Tibial artery (tissue), 4 donors: ENCODE data around the gene ST3GAL4.

Experiments
- DNase-seq, 2 donors: peaks; one replicate each; pipeline ENCODE4 v3.0.0-alpha.2; 2019
- H3K27ac ChIP-seq, 2 donors: fragments of 200-600 bp; sonication (generic) in 1 of 2; 1 replicate in 1 of 2; 2 replicates in 1 of 2; pipeline ENCODE4 v1.5.1; 2018 to 2019; ENCODE audit warnings: mild to moderate bottlenecking in 1 of 2
- H3K27me3 ChIP-seq, 2 donors: fragments of 200-600 bp; sonication (generic) in 1 of 2; one replicate each; pipeline versions ENCODE4 v1.5.1 to v1.6.0; 2016 to 2019
- H3K36me3 ChIP-seq, 3 donors: fragments of 200-600 bp; sonication (generic) in 2 of 3; one replicate each; pipeline ENCODE4 v1.5.1; 2016 to 2019; ENCODE audit warnings: mild to moderate bottlenecking in 2 of 3
- H3K4me1 ChIP-seq, 4 donors: fragments of 200-600 bp; sonication (generic) in 2 of 4; 1 replicate in 3 of 4; 2 replicates in 1 of 4; pipeline ENCODE4 v1.5.1; 2016 to 2019
- H3K4me3 ChIP-seq, 2 donors: fragments of 200-600 bp; sonication (generic) in 1 of 2; 1 replicate in 1 of 2; 2 replicates in 1 of 2; pipeline ENCODE4 v1.5.1; 2018 to 2019; ENCODE audit warnings: mild to moderate bottlenecking in 2 of 2
- H3K9me3 ChIP-seq, 3 donors: fragments of 200-600 bp; sonication (generic) in 1 of 3; one replicate each; pipeline ENCODE4 v1.5.1; 2016 to 2019
- CTCF ChIP-seq, 2 experiments: fragments of 200-600 bp in 1 of 2; fragments of 450-650 bp in 1 of 2; IDR thresholded peaks; one replicate each; pipeline ENCODE4 v1.5.1; 2017 to 2019; ENCODE audit warnings: antibody characterized with exemption in 2 of 2, mild to moderate bottlenecking in 1 of 2, moderate library complexity in 1 of 2
- intact Hi-C: fragments of 100-400 bp; cut with DNase I; formaldehyde crosslinking; loops from one replicate; pipeline ENCODE4 v1.15.0; 2023; ENCODE audit warnings: low total_unique reads

Gene ST3GAL4

GRCh38 chr11:126423743-126424142 is 68.3 kb downstream of the ST3GAL4 start:
- intact Hi-C loops = no loop called here
- TF ChIP-seq CTCF (IDR thresholded peaks at IDR 0.05) = no peak
- Histone ChIP-seq H3K9me3 (no peaks in the 10 kb centered on the region), H3K4me1 (peaks cover 0 to 12% (median 6%) of the 10 kb centered on the region in 4 donors), H3K27me3 (no peaks in the 10 kb centered on the region), H3K4me3 (no peak overlapping the region), H3K27ac (no peak overlapping the region), H3K36me3 (no peaks in the 10 kb centered on the region)
- no peak for DNase-seq

- no peak overlapping the region for H3K4me3 ChIP-seq
- intact Hi-C loops = no loop called here
- no peak for DNase-seq
- H3K9me3 ChIP-seq = no peaks in the 10 kb centered on the region
- no peaks in the 10 kb centered on the region for H3K27me3 ChIP-seq
- H3K27ac ChIP-seq = no peak overlapping the region
- H3K4me1 ChIP-seq = peaks cover 0 to 12% (median 6%) of the 10 kb centered on the region in 4 donors
- no peaks in the 10 kb centered on the region for H3K36me3 ChIP-seq
- TF ChIP-seq CTCF (IDR thresholded peaks at IDR 0.05) = no peak
These were observed 69.1 kb downstream of the ST3GAL4 start for GRCh38 chr11:126424471-126425039.

- H3K4me1 ChIP-seq = peaks cover 0 to 10% (median 3%) of the 10 kb centered on the region in 4 donors
- H3K36me3 ChIP-seq = no peaks in the 10 kb centered on the region
- H3K4me3 ChIP-seq = no peak overlapping the region
- no peaks in the 10 kb centered on the region for H3K9me3 ChIP-seq
- no peak overlapping the region for H3K27ac ChIP-seq
- no peak for TF ChIP-seq CTCF (IDR thresholded peaks at IDR 0.05)
- no peaks in the 10 kb centered on the region for H3K27me3 ChIP-seq
- intact Hi-C loops = no loop called here
- DNase-seq = no peak
These were observed 70.6 kb downstream of the ST3GAL4 start for GRCh38 chr11:126426106-126426505.

GRCh38 chr11:126426820-126427749 is 71.6 kb downstream of the ST3GAL4 start:
- Histone ChIP-seq H3K4me3 (no peak overlapping the region), H3K36me3 (no peaks in the 10 kb centered on the region), H3K4me1 (peaks cover 0 to 15% (median 3%) of the 10 kb centered on the region in 4 donors), H3K9me3 (no peaks in the 10 kb centered on the region), H3K27me3 (no peaks in the 10 kb centered on the region), H3K27ac (peak overlapping the region in 1 of 2 donors; percentile 28)
- intact Hi-C loops = no loop called here
- DNase-seq = no peak
- TF ChIP-seq CTCF (IDR thresholded peaks at IDR 0.05) = no peak

- intact Hi-C loops = no loop called here
- TF ChIP-seq CTCF (IDR thresholded peaks at IDR 0.05) = no peak
These were observed 75.3 kb downstream of the ST3GAL4 start for GRCh38 chr11:126430581-126431335.

More at GRCh38 chr11:126430581-126431335, 75.3 kb downstream of the ST3GAL4 start:
- no peak overlapping the region for H3K4me3 ChIP-seq
- H3K4me1 ChIP-seq = peaks cover 0 to 23% (median 4%) of the 10 kb centered on the region in 4 donors
- H3K36me3 ChIP-seq = no peaks in the 10 kb centered on the region
- no peaks in the 10 kb centered on the region for H3K27me3 ChIP-seq
- no peaks in the 10 kb centered on the region for H3K9me3 ChIP-seq
- peak overlapping the region in 1 of 2 donors; percentile 63 for H3K27ac ChIP-seq
- DNase-seq = no peak
